ENCODE data around the gene CCL15.
A peak's percentile ranks its signal among the peaks of the same experiment; 100 is the strongest.
"Not testable (repeated sequence)": the region's sequence is repeated elsewhere in the genome, so short reads cannot be mapped to it uniquely, and the experiment has no call there.

CCL15 gene, protein sequence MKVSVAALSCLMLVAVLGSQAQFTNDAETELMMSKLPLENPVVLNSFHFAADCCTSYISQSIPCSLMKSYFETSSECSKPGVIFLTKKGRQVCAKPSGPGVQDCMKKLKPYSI

DNA sequence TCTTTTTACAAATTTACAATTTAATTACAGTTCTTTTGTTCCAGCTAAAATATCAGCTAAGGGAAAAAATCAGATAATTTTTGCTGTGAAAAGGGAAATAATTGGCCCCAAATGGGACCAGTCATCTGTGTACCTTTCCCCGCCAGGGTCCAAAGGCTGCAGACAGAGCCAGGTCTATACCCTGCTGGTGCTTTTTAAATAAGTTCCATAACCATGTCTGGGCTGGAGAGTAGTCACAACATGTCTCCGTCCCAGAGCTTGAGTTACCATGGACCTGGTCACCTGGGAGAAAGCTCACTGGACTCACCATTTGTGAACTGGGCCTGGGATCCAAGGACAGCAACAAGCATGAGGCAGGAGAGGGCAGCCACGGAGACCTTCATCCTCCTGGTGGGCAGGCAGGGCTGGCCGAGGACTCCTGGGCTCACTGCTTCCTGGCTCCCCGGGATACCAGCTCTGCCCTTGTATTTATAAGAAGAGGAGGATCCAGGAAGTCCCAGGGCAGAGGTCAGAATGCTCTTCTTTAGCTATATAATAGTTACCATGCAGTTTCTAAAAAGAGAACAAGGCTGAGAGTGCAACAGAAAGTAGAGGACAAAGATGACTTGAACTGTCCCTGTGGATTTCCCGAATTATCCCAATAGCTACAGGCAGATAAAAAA, at the start of gene CCL15:
Gene CCL15, minus strand, starts transcription at position 444 of the 662 bp plus-strand sequence. Its CDS starts 61 bp downstream, at position 383.
- DNase-seq (ENCODE audit: low spot score) = peak; percentile 12

DNA sequence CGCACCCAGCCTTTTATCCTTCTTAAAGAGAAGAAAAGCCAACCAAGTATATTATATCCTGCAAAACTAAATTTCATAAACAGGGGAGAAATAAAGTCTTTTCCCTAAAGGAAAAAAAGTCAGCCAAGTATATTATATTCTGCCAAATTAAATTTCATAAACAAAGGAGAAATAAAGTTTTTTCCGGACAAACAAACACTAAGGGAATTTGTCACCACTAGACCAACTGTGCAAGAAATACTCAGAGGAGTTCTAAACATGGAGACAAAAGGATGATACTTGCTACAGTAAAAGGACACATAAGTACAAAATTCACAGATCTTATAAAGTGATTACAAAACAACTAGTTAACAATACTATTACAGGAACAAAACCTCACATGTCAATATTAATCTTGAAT, 48.3 kb upstream of the CCL15 start:
- no peak for DNase-seq (ENCODE audit: low spot score)

DNA sequence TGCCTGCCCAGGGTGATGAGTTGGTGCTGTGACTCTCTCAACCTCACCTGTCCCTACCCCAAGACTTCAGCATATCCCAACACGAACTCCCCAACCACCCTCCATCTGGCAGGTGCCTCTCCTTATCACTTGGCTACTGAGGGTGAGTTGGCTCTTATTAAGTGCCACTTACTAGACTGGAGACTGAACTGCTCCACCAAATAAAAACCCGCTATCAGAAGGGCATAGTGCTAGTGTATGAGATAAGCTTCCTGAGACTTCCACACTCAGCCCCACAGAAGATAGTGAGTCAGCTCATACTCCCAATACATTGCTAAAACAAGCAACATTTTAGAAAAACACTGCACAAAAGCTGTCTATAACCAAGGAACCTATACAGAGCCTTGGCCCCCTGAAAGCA, 46.7 kb upstream of the CCL15 start:
- DNase-seq (ENCODE audit: low spot score) = no peak

DNA sequence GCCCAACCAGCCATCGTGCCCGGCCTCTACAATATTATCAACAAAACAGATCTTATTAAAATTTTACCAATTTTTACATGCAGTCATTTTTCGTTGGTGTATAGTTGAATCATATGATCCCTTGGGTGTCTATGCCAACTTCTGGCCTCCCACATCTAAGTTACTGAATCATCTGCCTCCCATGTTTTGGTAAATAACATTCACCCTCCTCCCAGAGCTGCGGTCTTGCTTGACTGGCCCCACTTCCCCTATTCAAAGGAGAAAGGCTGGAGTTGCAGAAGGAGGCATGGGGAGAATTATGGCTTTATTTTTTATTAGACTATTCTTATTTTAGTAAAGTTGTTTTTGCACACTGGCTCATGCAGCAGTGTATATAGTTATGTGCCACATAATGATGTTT, 34.9 kb upstream of the CCL15 start:
- no peak for DNase-seq (ENCODE audit: low spot score)

DNA sequence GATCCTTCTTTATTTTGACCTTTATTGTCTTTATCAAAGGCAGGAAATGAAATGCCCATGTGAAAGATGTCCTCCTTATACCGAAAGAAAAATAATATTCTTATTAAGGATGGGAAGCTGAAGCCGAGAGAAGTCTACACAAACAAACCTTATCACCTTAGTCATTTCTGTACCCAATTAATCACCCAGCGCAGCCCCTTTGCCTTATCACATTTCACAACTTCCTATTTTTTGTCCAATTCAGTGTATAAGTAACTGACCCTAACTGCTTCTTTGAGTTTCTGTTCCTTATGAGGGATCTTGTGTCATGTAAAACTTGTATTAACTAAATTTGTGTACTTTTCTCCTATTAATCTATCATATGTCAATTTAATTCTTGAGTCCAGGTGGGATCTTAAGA, 32.8 kb upstream of the CCL15 start:
- no peak for DNase-seq (ENCODE audit: low spot score)

DNA sequence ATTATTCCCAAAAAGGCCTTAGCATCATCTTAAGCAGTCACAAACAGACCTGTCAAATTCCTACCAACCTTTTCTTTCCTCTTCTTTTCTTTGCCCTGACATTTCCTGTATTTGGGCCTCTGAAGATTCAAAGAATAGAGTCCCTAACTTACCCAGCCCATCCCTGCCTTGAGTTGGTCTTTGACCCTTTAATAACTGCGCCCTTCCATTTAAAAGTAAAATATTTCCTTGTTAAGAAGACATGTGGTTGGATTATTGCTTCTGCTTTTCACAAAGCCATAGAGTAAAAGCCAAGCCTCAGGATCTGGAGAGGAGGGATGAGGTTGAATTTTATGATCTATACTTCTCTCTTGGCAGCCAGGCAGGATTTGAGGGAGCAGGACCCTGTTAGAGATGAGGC, 29.6 kb upstream of the CCL15 start:
- no peak for DNase-seq (ENCODE audit: low spot score)

DNA sequence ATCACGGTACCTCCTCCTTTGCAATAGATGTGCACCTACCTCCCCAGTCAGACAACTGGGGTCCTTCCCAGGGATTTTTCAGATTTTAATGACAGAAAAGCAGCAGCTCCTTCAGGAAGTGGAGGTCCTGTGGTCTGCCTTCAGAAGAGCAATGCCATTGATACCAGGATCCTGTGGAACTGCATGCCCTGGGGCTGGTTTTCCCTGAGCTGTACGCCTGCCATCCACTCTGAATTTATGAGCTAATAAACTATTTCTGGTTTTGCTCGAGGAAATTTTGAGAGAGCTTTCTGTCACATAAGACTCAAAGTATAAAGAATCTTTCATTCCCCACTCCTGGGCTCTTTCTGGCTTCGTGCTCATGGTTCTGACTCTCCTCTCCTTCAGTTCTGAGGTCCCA, 26.4 kb upstream of the CCL15 start:
- DNase-seq (ENCODE audit: low spot score) = no peak

DNA sequence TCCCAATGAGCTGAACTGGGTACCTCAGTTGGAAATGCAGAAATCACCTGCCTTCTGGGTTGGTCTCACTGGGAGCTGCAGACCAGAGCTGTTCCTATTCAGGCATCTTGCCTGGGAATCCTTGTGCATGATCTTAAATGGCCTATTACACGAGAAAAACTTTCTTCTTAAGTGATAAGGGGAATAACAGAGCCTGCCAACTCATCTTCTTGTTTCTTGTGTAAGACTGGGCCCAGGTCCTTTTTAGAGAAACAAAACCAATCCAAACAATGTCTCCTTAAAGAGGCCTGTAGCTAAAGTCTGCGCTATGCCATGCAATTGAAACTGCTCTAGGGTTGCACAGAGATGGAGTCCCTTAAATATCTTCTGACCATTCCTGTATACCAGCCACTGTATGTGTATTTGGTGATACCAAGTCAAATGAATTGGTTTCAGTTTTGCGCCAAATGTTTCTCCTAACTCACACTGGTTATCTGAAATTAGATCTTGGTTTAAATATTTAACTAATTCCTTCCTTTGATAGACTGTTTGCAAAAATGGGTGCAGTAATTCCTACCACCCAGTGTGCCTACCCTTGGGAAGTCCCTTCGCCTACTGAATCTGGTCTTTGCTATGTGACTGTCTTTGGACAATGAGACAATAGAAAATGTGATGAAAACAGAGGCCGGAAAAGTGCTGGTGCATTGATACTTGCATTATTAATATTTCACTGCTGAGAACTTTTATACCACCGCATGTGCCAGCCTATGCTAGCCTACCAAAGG, 22.9 kb upstream of the CCL15 start:
- no peak for DNase-seq (ENCODE audit: low spot score)

DNA sequence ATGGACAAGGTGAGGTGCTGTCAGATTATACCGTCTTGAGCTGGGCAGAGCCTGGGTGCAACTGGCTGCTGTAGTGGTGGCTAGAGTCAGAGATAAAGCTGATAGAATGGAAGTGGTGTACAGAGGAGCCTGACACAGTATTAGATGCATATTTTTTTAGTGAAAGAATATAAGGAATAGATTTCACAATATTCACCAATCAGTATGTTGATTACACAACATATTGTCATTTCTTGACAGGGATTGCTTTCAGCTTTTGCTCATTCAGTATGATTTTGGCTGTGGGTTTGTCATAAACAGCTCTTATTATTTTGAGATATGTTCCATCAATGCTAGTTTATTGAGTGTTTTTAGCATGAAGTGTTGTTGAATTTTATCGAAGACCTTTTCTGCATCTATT, 18.1 kb upstream of the CCL15 start:
- no peak for DNase-seq (ENCODE audit: low spot score)

DNA sequence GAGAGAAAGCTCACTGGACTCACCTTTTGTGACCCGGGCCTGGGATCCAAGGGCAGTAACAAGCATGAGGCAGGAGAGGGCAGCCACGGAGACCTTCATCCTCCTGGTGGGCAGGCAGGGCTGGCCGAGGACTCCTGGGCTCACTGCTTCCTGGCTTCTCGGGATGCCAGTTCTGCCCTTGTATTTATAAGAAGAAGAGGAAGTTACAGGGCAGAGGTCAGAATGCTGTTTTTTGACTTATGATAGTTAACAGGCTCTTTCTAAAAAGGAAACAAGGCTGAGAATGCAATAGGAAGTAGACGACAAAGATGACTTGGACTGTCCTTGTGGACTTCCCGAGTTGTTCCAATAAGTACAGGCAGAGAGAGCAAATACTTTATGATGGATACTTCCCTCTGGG, 16.4 kb upstream of the CCL15 start, which contains the start of gene CCL23:
Gene CCL23, minus strand, starts transcription at position 174 of the 400 bp plus-strand sequence. Its CDS starts 75 bp downstream, at position 99.
- no peak for DNase-seq (ENCODE audit: low spot score)

DNA sequence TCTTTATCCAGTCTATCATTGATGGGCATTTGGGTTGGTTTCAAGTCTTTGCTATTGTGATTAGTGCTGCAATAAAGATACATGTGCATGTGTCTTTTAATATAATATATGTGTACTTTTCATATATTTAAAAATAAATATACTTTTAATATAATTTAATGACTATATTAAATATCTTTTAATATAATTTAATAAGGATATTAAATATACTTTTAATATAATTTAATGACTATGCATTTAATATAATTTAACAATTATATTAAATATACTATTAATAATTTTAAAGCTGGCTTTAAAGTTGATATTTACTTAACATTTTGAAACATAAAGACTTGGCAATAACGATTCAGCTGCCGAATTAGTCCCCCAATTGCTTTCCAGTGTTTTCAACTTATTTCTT, 15.2 kb upstream of the CCL15 start:
- DNase-seq (ENCODE audit: low spot score) = no peak

DNA sequence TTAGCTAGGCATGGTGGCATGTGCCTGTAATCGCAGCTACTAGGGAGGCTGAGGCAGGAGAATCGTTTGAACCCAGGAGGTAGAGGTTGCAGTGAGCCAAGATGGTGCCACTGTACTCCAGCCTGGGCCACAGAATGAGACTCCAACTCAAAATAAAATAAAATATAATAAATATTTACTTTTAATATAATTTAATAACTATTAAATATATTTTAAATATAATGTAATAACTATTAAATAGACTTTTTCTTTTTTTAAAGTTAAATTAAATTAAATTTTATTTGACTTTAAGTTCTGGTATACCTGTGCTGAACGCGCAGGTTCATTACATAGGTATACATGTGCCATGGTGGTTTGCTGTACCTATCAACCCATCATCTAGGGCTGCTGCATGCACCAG, 14.5 kb upstream of the CCL15 start:
- not testable (repeated sequence) for DNase-seq (ENCODE audit: low spot score)

DNA sequence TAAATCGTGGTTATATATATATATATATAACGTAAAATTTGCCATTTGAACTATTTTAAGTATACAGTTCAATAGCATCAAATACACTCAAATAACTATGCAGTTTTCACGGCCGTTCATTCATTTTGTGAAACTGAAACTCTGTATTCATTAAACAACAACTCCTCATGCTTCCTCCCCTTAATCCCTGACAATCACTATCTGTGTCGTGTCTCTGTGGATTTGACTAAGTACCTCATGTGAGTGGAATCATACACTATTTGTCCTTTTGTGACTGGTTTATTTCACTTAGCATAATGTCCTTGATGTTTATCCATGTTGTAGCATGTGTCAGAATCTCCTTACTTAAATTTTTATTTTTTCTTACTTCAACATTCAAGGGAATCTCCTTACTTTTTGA, 13.6 kb upstream of the CCL15 start:
- DNase-seq (ENCODE audit: low spot score) = no peak

DNA sequence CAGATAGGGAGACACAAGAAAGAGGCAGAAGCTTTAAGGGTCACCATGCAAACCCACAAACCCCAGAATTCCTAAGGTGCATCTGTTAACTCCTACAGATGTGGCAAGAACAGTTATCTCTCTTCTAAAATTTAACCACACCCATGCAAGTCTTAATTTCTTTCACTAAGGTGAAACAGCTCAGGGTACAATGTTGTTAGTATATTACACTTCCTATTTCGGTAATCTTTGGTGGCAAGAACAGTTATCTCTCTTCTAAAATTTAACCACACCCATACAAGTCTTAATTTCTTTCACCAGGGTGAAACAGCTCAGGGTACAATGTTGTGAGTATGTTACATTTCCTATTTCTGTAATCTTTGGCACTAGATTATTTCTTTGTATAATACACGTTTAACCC, 9.8 kb upstream of the CCL15 start:
- DNase-seq (ENCODE audit: low spot score) = no peak

DNA sequence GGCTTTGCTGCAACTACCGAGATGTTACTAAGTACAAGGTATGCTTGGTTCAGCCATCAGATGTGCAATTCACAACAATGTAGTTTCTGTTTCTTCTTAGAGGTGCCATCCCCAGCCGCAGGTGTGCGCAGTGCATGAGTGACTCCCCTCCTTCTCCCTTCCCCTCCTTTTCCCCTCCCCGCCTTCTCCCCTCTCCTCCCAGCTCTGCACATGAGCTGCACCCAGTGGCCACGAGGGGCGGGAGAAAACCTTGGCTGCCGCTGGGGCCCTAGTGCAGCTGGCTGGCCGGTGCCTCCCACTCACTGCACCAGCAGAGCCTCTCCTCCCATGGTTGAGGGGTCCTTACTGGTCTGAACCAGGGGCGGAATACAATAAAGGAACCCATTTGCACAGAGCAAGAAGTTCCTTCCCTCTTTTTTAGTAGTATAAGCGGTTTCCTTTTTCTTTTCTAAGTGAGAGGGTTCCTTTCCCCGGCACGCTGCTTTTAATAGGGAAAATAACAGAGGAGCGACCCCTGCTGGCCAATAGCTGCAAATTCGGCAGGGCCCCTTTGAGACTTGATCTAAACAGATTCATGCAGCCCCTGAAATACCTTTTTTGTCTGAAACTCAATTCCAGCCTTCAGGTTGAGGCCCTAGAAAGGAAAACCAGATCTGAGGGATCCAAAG, 7.8 kb upstream of the CCL15 start:
- DNase-seq (ENCODE audit: low spot score) = no peak

DNA sequence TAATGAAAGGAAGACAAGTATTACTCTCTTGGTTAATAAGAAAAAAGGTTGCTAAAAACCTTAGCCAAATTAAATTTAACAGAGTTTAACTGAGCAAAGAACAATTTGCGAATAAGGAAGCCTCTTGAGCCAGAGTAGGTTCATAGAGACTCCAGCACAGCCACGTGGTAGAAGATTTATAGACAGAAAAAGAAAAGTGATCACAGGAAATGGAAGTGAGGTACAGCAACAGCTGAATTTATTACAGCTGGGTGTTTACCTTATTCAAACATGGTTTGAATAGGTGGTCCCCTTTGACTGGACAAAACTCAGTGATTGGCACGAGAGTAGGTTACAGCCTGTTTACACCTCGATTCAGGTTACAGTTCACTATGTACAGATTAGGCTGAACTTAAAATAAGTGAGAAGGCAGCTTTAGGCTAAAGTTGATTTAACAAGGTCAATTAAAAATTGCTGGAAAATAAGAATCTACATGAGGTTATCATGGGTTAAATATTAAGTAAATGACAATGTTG, 3.3 kb upstream of the CCL15 start:
- no peak for DNase-seq (ENCODE audit: low spot score)

DNA sequence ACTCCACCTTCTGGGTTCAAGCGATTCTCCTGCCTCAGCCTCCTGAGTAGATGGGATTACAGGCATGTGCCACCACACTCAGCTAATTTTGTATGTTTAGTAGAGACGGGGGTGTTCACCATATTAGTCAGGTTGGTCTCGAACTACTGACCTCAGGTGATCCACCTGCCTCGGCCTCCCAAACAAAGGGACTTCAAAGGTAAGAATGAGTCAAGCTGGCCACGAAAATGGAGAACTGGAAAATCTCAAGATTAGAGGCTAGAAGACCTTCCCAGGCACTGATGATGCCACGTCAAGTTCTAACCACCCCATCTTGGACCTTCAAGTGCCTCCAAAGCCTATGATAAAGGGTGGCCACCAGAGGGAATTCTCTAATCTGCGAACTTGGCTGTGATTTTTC, 1.3 kb upstream of the CCL15 start:
- no peak for DNase-seq (ENCODE audit: low spot score)

DNA sequence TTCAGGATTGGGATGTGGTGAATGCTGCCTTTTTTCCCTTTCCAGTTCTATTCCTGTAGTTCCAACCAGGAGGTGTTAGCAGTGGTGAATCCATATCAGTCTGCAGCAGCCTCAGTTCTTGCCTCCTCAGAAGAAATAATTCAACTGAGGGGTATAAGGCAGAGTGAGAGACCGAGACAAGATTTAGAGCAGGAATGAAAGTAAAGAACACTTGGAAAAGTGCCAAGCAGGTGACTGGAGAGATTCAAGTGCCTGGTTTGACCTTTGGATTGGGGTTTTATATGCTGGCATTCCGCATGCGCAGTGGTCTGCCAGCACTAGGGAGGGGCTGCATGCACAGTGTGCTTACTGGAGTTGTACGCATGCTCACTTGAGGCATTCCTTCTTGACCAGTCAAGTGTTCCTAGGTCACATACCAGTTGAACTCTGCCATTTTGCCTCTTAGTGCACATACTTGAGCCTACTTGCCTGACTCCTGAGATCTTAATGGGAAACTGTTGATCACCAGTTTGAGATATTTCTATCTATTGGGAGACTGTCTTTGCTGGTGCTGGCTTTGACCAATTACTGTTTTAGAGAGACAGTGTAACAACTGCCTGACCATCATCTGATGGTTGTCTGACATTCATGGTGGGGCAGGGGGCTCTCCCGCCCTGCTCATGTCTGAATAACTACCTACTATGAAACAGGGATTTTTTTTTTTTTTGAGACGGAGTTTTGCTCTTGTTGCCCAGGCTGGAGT, 680 bp upstream of the CCL15 start:
- peak; percentile 31 for DNase-seq (ENCODE audit: low spot score)

DNA sequence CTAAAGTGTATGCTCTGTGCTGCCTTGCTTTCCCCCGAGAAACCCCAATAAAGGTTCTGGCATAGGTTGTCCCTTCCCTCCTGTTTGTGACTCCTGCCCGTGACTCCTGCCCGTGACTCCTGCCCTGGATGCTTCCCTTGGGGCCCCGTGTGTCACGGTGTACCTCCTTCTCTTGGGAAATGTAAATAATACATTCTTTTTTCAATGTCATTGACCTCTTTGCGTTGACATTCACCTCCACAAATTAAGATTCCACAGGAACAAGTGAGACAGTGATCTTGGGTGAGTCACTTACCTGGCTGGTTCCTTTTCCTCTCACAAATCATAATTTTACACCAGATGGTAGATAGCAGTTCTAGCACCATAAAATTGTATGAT, 632 bp downstream of the CCL15 start:
- no peak for DNase-seq (ENCODE audit: low spot score)

DNA sequence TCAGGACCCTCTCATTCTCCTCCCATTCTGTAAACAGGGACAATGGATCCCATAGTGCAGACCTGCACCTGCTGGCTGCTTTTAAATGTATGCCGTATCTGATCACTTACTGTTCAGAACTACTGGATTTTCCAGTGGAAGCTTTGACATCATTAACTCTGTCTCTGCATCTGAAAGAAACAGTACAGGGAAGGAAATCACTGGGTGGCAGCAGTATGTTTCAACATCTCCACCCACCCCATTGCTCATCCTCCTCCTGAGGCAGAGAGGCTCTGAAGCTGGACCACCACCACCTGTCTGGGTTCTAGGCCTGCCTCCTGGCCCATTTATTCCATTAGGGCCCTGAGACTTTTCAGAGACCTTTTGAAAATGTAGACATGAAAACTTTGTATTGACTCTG, 2.6 kb downstream of the CCL15 start:
- no peak for DNase-seq (ENCODE audit: low spot score)

DNA sequence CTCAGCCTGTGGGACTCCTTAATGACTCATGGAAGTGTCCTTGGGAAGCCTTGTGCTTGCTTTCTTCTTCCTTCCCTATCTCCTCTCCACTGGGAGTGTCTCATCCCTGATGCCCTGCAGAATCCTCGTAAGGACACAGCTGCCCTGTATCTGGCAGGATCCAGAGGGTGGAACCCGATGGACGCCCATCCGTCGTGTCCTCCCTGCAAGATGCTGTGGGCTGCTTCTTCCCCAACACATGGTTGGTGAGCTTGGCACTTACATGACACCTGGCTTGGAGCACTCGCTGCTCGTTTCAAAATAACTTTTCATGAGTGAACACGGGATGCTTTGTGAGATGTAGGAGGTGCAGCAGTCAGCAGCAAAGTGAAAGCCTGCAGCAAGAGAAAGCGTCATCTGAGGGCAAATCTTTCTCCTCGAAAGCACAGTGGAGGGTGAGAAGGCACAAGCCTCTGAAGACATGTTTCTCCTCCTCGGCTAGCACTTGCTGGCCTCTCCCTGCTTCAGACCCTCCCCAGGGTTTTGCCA, 3.3 kb downstream of the CCL15 start:
- DNase-seq (ENCODE audit: low spot score) = no peak

DNA sequence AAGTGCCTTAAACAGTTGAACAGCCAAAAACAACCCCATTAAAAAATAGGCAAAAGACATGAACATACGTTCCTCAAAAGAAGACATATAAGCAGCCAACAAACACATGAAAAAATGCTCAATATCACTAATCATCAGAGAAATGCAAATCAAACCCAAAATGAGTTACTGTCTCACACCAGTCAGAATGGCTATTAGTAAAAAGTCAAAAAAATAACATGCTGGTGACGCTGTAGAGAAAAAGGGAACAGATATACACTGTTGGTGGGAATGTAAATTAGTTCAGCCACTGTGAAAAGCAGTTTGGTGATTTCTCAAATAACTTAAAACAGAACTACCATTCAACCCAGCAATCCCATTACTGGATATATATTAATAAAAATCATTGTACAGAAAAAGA, 6.0 kb downstream of the CCL15 start:
- not testable (repeated sequence) for DNase-seq (ENCODE audit: low spot score)

All from HuH-7 (cell line).